Activated CD8-positive, alpha-beta memory T cell treated with anti-CD3 and anti-CD28 coated beads, Interleukin-2, amount 10 ng/mL, durations not matched to agents 7 days and 5 days (primary cell): ENCODE data around the gene YBX2. TPM values are rescaled to one million over a fixed set of nuclear protein-coding genes. Genes with fewer than 3 reads are reported as not detected.

ENCODE experiments used
- ATAC-seq: fragments of 150-1000 bp; cut with Tn5 transposase; one replicate; pipeline ENCODE4 v1.10.0; 2021; ENCODE audit warnings: moderate library complexity
- CTCF ChIA-PET: fragments of 350-600 bp; sonication (Branson Sonifier 250); formaldehyde crosslinking; loops from one replicate; lab custom pipeline; 2021; ENCODE audit warnings: antibody characterized with exemption; lab: Charles Lee
- DNase-seq: peaks from one replicate; pipeline ENCODE4 v3.0.0-alpha.2; 2020
- H3K27ac Mint-ChIP-seq: one replicate; pipeline ENCODE4 v1.8.0; 2021; ENCODE audit warnings: mild to moderate bottlenecking, mixed read lengths
- H3K27me3 Mint-ChIP-seq: one replicate; pipeline ENCODE4 v1.8.0; 2021; ENCODE audit warnings: mixed read lengths
- H3K36me3 Mint-ChIP-seq: one replicate; pipeline ENCODE4 v1.8.0; 2021; ENCODE audit warnings: mild to moderate bottlenecking, mixed read lengths
- H3K4me1 Mint-ChIP-seq: one replicate; pipeline ENCODE4 v1.8.0; 2021; ENCODE audit warnings: mixed read lengths
- H3K4me3 Mint-ChIP-seq: one replicate; pipeline ENCODE4 v1.8.0; 2021; ENCODE audit warnings: mild to moderate bottlenecking, moderate library complexity, mixed read lengths
- H3K9me3 Mint-ChIP-seq: one replicate; pipeline ENCODE4 v1.8.0; 2022; ENCODE audit warnings: low read depth, mixed read lengths
- total RNA-seq, 2 experiments: library from RNA; stranded (reverse); gene quantifications; one replicate each; pipeline ENCODE4 v1.2.3, GENCODE V29; 2021

The YBX2 gene
- total RNA-seq, 2 experiments from 2014 or later, result 0.35 to 1.4 TPM

- Mint-ChIP-seq H3K9me3 (no peaks in the 10 kb centered on the region), H3K27ac (peak overlapping the region; percentile 64), H3K4me1 (peaks cover 34% of the 10 kb centered on the region), H3K36me3 (peaks cover 30% of the 10 kb centered on the region), H3K4me3 (no peak overlapping the region), H3K27me3 (no peaks in the 10 kb centered on the region)
- CTCF ChIA-PET, result interaction anchor here (0.8 to 3.0 kb wide), 3 partner anchors 10 to 37 kb away, joined by 3 to 10 read pairs (median 3); no protein-coding TSS in a partner anchor
- no peak for DNase-seq
- ATAC-seq, result no peak
Observed at GRCh38 chr17:7317161-7317803, 22.8 kb upstream of the YBX2 start.

- H3K4me1 Mint-ChIP-seq, result peaks cover 45% of the 10 kb centered on the region
- DNase-seq (no peak), ATAC-seq (no peak)
- H3K9me3 Mint-ChIP-seq, result no peaks in the 10 kb centered on the region
- H3K4me3 Mint-ChIP-seq, result peak overlapping the region; percentile 80
- H3K27ac Mint-ChIP-seq, result peak overlapping the region; percentile 87
- peaks cover 29% of the 10 kb centered on the region for H3K36me3 Mint-ChIP-seq
- no peaks in the 10 kb centered on the region for H3K27me3 Mint-ChIP-seq
- CTCF ChIA-PET, result interaction anchor here (1.1 to 3.4 kb wide), 8 partner anchors 9 to 34 kb away, joined by 3 to 14 read pairs (median 4); partner anchors contain the start of genes ACAP1 and NEURL4
Observed at GRCh38 chr17:7315570-7316235, 21.3 kb upstream of the YBX2 start.

GRCh38 chr17:7314719-7315569 is 20.5 kb upstream of the YBX2 start, which contains the start of gene GPS2:
Gene GPS2 (minus strand): TSS chr17:7315360. CDS start chr17:7315052, 308 bp downstream.
- H3K4me3 Mint-ChIP-seq, result peak within 1 kb of the TSS; percentile 80
- peaks cover 37% of the 10 kb centered on the region for H3K36me3 Mint-ChIP-seq
- H3K4me1 Mint-ChIP-seq, result peaks cover 53% of the 10 kb centered on the region
- peak; percentile 87 for ATAC-seq
- peak; percentile 96 for DNase-seq
- no peaks in the 10 kb centered on the region for H3K27me3 Mint-ChIP-seq
- no peaks in the 10 kb centered on the region for H3K9me3 Mint-ChIP-seq
- peak within 1 kb of the TSS; percentile 91 for H3K27ac Mint-ChIP-seq
- CTCF ChIA-PET, result interaction anchor here (0.7 to 3.4 kb wide), 11 partner anchors 10 to 122 kb away, joined by 3 to 14 read pairs (median 4); partner anchors contain the start of genes ACAP1 and NEURL4

GRCh38 chr17:7313890-7314718 is 19.7 kb upstream of the YBX2 start:
- Mint-ChIP-seq H3K4me1 (peaks cover 61% of the 10 kb centered on the region), H3K27ac (peak overlapping the region; percentile 91), H3K36me3 (peaks cover 45% of the 10 kb centered on the region), H3K27me3 (no peaks in the 10 kb centered on the region), H3K4me3 (peak overlapping the region; percentile 80), H3K9me3 (no peaks in the 10 kb centered on the region)
- no peak for DNase-seq
- CTCF ChIA-PET, result interaction anchor here (0.7 to 3.4 kb wide), 10 partner anchors 9 to 123 kb away, joined by 3 to 14 read pairs (median 4); partner anchors contain the start of genes ACAP1 and NEURL4
- ATAC-seq, result no peak

GRCh38 chr17:7313088-7313889 is 18.9 kb upstream of the YBX2 start:
- Mint-ChIP-seq H3K27me3 (no peaks in the 10 kb centered on the region), H3K9me3 (no peaks in the 10 kb centered on the region), H3K36me3 (peaks cover 49% of the 10 kb centered on the region), H3K4me3 (peak overlapping the region; percentile 80), H3K4me1 (peaks cover 66% of the 10 kb centered on the region), H3K27ac (peak overlapping the region; percentile 91)
- no peak for DNase-seq
- CTCF ChIA-PET, result interaction anchor here (1.1 to 3.4 kb wide), 8 partner anchors 10 to 124 kb away, joined by 4 to 14 read pairs (median 4); partner anchors contain the start of gene ACAP1
- ATAC-seq, result no peak

GRCh38 chr17:7312432-7313087 is 18.1 kb upstream of the YBX2 start:
- CTCF ChIA-PET, result interaction anchor here (1.1 to 2.9 kb wide), 6 partner anchors 11 to 43 kb away, joined by 4 to 11 read pairs (median 4); partner anchors contain the start of gene ACAP1
- H3K4me3 Mint-ChIP-seq, result no peak overlapping the region
- H3K9me3 Mint-ChIP-seq, result no peaks in the 10 kb centered on the region
- peaks cover 66% of the 10 kb centered on the region for H3K4me1 Mint-ChIP-seq
- H3K36me3 Mint-ChIP-seq, result peaks cover 49% of the 10 kb centered on the region
- peak overlapping the region; percentile 91 for H3K27ac Mint-ChIP-seq
- H3K27me3 Mint-ChIP-seq, result no peaks in the 10 kb centered on the region
- DNase-seq (no peak), ATAC-seq (no peak)

- Mint-ChIP-seq H3K27me3 (no peaks in the 10 kb centered on the region), H3K4me3 (no peak overlapping the region), H3K4me1 (peaks cover 67% of the 10 kb centered on the region), H3K36me3 (peaks cover 47% of the 10 kb centered on the region), H3K27ac (peak overlapping the region; percentile 96), H3K9me3 (no peaks in the 10 kb centered on the region)
- ATAC-seq, result no peak
- DNase-seq, result no peak
- CTCF ChIA-PET, result interaction anchor here (3.2 kb wide), 1 partner anchor 14 kb away, joined by 13 read pairs; no protein-coding TSS in a partner anchor
Observed at GRCh38 chr17:7311110-7311705, 16.8 kb upstream of the YBX2 start.

GRCh38 chr17:7309628-7310027 is 15.2 kb upstream of the YBX2 start:
- H3K9me3 Mint-ChIP-seq, result no peaks in the 10 kb centered on the region
- DNase-seq (no peak), ATAC-seq (no peak)
- peak overlapping the region; percentile 91 for H3K4me3 Mint-ChIP-seq
- CTCF ChIA-PET, result interaction anchor here (1.0 to 3.2 kb wide), 5 partner anchors 13 to 95 kb away, joined by 3 to 14 read pairs (median 4); partner anchors contain the start of genes ACAP1 and TMEM256
- H3K27ac Mint-ChIP-seq, result peak overlapping the region; percentile 96
- H3K27me3 Mint-ChIP-seq, result no peaks in the 10 kb centered on the region
- peaks cover 62% of the 10 kb centered on the region for H3K4me1 Mint-ChIP-seq
- peaks cover 46% of the 10 kb centered on the region for H3K36me3 Mint-ChIP-seq

- ATAC-seq, result peak; percentile 31
- Mint-ChIP-seq H3K27ac (peak overlapping the region; percentile 96), H3K4me1 (peaks cover 54% of the 10 kb centered on the region), H3K9me3 (no peaks in the 10 kb centered on the region), H3K4me3 (peak overlapping the region; percentile 91), H3K27me3 (no peaks in the 10 kb centered on the region), H3K36me3 (peaks cover 45% of the 10 kb centered on the region)
- DNase-seq, result peak; percentile 92
- CTCF ChIA-PET, result interaction anchor here (1.0 to 3.2 kb wide), 6 partner anchors 12 to 95 kb away, joined by 3 to 14 read pairs (median 4); partner anchors contain the start of genes ACAP1, SLC2A4 and TMEM256
Observed at GRCh38 chr17:7308625-7309433, 14.4 kb upstream of the YBX2 start.
